Fibroblast of pulmonary artery (primary cell): Measurements from ENCODE around the gene REN.

Source experiments
- DNase-seq: peaks from one replicate; pipeline ENCODE4 v3.0.0-alpha.2; 2010; ENCODE audit warnings: low read depth
- H3K4me3 ChIP-seq: replicated peaks from 2 replicates; pipeline ENCODE4 v1.5.1; 2011; ENCODE audit warnings: low read depth, mild to moderate bottlenecking, control low read depth, low read length, moderate library complexity
- CTCF ChIP-seq: IDR thresholded peaks from 2 replicates; pipeline ENCODE4 v1.5.1; 2011; ENCODE audit warnings: mild to moderate bottlenecking, control low read depth, low read length, inconsistent platforms; ENCODE audit errors: missing control alignments

REN gene

GRCh38 chr1:204166219-204166618 is at the start of gene REN:
Gene REN (minus strand): TSS chr1:204166337. CDS start chr1:204166293, 44 bp downstream.
- no peak for DNase-seq
- no peak for TF ChIP-seq CTCF
- no peak within 1 kb of the TSS for H3K4me3 ChIP-seq

DNA sequence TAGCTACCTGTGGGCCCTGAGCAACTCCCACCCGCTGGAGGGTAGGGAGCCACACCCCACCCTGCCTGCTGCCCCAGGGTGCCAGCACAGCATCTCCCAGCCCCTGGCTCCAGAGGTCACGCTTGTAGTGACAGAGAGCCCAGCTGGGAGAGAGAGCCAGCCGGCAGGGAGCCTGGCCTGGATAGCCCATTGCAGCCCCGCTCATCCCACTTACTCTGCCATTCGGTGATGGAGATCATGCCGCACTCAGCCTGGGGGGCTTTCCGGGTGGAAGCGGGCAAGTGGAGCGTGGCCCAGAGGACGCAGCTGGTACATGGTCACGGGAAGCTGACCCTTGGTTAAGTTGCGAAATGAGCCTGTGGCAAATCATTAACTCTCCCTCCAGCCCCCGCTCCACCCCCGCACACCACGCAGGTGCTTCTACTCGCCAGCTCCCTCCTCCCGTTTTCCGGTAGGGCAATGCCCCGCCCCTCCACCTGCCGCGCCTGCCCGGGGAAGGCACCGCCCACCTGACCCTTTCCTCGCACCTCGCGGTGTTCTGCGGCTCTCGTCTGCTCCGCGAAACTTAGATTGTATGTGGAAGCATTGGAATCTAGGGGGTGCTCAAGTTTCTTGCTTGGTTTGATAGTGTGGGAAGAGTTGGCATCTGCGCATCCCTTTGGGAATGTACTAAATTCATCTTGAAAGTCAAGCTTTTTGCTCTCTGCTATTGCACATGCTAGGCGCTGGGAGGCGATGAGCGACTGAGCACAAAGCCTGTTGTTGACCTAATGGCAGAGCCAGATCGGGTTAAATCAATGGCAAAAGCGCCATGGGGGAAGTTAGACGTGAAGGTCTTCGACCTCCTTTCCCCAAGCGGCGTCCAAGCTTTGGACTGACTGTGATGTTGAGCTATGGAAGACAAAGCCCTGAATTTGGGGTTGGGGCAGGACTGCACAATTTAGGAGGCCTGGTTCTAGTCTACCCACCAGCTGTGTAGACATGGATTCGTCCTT is 47.8 kb upstream of the REN start, which contains the start of gene GOLT1A:
TSS of gene GOLT1A (minus strand) at position 321 of the 995 bp plus-strand sequence. CDS start at position 239, 82 bp downstream.
- no peak within 1 kb of the TSS for H3K4me3 ChIP-seq
- peak; percentile 78 for TF ChIP-seq CTCF
- peak; percentile 79 for DNase-seq

DNA sequence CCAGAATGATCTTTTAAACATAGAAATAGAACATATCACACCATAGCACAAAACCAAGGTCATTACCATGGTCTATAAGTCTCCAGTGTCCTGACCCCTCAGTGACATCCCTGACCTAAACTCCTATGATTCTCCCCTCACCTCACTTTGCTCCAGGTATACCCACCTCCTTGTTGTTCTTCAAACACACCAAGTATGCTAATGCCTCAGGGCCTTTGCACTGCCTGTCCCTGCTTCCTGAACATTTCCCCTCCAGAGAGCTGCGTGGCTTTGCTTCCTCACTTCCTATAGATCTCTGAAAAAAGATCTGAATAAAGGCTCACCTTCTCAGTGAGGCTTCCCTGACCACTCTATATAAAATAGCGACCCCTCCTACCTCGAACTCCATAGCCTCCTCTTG is 46.6 kb upstream of the REN start:
- TF ChIP-seq CTCF: no peak
- no peak overlapping the region for H3K4me3 ChIP-seq
- DNase-seq: no peak

DNA sequence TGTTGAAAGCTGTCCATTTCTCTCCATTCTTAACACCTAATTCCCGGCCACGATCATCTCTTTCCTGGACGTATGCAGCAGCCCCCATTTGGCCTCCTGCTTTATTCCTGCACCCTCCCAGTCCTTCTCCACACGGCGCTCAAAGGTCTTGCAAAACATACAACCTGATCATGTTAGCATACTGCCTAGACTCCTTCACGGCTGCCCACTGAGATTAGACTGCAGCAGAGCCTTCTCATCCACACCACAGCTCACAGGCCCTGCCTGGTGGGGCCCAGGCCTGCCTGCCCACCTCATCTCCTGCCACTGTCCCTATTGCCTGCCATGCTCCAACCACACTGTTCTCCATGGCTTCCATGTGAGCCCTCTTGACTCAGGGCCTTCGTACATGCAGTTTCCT is 44.9 kb upstream of the REN start:
- H3K4me3 ChIP-seq: no peak overlapping the region
- TF ChIP-seq CTCF: no peak
- no peak for DNase-seq

GRCh38 chr1:204207136-204207616 is 41.0 kb upstream of the REN start:
- TF ChIP-seq CTCF: peak; percentile 89
- peak; percentile 34 for DNase-seq
- H3K4me3 ChIP-seq: no peak overlapping the region

DNA sequence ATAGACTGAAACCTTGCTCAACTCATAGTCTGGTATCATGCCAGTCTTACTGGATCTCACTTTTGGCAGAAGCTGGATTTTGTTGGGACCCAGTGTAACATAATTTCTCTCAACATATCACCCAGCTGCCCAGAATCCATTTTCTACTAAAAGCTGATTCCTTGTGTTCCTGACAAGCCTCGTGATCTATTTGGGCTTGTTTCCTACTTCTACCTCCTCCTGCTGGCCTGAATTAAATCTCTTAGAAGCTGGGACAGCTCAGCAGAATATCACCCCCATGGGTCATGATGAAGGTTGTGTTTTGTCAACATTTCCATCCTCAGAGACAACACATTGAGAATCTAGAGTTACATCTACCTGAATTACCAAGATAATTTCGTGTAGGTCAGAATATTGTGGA is 40.0 kb upstream of the REN start:
- peak; percentile 31 for DNase-seq
- no peak overlapping the region for H3K4me3 ChIP-seq
- peak; percentile 21 for TF ChIP-seq CTCF
